GM19193 (cell line): ENCODE data around the gene NFE2L3.

Experiments used
- POLR2A ChIP-seq: IDR thresholded peaks from 4 replicates; pipeline ENCODE4 v1.6.1; 2011; ENCODE audit not compliant: insufficient read depth, insufficient read length; ENCODE audit errors: extremely low read depth

Gene NFE2L3

DNA sequence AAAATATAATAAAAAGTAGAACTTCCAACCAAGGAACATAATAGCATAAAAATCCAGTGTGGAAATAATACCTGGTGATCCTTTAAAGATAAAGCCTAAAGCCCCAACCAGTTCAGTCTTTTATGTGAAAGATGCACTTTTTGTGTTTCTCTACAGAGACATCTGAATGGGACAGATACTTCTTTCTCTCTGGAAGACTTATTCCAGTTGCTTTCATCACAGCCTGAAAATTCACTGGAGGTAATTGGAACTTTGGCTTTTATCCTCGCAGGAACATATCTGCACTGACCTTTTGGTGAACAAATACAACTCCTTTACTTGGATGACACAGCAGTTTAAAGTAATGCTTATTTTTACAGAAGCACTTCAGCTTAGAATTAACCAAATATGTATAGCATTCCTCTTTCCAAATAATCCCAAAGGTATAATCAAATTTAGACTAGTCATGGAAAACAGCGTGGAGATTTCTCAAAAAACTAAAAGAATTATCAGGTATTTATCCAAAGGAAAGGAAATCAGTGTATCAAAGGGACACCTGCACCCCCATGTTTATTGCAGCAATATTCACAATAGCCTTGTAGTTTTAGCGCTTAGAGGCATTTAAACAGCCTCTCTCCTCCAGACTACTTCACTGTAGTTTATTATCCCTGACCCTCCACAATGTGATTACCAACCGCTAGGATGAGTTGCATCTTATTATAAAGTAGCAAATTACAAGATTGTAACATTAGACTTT, 31.7 kb downstream of the NFE2L3 start:
- TF ChIP-seq POLR2A, result no peak

DNA sequence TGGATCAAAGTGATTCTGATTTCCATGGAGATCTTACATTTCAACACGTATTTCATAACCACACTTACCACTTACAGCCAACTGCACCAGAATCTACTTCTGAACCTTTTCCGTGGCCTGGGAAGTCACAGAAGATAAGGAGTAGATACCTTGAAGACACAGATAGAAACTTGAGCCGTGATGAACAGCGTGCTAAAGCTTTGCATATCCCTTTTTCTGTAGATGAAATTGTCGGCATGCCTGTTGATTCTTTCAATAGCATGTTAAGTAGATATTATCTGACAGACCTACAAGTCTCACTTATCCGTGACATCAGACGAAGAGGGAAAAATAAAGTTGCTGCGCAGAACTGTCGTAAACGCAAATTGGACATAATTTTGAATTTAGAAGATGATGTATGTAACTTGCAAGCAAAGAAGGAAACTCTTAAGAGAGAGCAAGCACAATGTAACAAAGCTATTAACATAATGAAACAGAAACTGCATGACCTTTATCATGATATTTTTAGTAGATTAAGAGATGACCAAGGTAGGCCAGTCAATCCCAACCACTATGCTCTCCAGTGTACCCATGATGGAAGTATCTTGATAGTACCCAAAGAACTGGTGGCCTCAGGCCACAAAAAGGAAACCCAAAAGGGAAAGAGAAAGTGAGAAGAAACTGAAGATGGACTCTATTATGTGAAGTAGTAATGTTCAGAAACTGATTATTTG, 33.3 kb downstream of the NFE2L3 start:
- no peak for TF ChIP-seq POLR2A

DNA sequence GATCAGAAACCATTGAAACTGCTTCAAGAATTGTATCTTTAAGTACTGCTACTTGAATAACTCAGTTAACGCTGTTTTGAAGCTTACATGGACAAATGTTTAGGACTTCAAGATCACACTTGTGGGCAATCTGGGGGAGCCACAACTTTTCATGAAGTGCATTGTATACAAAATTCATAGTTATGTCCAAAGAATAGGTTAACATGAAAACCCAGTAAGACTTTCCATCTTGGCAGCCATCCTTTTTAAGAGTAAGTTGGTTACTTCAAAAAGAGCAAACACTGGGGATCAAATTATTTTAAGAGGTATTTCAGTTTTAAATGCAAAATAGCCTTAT, 33.8 kb downstream of the NFE2L3 start:
- peak; percentile 20 for TF ChIP-seq POLR2A

DNA sequence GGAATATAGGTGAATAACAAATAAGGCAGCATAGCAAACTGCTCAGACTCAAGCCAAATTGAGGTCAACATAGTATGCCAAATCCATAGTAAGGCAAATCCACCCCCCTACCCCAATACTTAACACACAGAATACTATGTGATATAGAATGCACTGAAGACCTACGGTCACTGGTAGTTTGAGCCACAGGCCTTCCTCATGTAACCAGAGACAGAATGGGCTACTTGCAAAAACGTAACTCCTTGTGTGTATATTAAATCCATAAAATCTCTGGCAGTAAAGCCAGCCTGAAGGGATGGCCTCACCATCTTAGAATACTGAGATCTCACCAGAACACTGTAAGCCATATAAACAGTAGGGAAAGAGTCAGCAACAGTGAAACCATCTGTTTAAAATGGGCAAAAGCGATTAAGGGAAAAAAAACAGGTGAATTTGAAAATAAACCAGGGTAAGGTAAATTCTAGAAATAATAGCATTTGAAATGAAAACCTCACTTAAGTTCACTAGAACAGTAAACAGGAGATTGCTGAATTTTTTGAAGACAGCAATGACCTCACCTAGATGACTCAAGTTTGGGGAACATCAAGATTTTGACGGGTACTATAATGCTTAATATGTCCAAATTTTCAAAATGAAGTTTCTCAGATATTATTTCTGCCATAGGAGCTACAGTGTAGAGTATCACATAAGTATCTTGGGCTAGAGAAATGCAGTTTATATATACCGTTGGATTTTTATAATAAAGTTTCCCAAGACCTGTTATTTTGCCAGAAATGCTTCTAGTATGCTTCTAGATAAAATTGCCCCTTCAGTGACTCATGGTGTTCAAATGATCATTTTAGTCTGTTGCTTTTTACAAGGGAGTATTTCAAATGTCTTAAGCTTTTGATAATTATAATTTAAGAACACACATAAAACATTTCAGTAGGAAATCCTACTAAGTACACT, 34.6 kb downstream of the NFE2L3 start:
- TF ChIP-seq POLR2A, result no peak

DNA sequence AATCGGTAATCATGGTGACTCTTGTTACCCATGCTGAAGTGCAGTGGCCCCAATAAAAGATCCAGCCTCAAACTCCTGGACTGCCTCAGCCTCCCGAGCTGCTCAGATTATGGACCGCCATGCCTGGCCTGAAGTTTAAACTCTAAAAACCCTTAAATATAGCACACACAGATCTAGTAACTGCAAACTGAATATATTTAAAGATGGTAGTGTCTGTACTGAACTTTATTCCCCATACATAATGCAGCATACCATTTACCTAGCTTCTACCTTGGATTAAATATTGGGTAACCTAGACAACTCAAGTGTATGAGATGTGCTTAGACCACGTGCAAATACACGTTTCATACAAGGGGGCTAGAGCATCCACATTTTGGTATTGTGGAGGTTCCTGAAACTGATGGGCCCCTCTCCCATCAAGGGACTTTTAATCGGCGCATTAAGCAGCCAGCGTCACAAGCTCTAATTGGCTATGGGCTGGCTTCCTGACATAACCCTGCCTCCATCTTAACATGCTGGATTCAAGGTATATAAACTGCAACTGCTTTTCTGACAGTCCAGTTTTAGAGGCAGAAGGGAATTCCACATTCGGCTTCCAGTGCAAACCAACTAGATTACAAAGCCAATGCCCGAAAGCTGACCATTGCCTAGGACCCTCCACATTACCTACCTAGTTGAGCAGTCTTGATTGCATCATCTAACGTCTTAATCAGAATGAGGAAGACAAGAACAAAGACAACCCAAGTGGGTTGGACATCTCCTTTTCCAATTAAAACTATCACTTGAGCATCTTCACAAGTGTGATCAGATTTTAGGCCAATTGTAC, 35.6 kb downstream of the NFE2L3 start:
- TF ChIP-seq POLR2A, result peak; percentile 79

DNA sequence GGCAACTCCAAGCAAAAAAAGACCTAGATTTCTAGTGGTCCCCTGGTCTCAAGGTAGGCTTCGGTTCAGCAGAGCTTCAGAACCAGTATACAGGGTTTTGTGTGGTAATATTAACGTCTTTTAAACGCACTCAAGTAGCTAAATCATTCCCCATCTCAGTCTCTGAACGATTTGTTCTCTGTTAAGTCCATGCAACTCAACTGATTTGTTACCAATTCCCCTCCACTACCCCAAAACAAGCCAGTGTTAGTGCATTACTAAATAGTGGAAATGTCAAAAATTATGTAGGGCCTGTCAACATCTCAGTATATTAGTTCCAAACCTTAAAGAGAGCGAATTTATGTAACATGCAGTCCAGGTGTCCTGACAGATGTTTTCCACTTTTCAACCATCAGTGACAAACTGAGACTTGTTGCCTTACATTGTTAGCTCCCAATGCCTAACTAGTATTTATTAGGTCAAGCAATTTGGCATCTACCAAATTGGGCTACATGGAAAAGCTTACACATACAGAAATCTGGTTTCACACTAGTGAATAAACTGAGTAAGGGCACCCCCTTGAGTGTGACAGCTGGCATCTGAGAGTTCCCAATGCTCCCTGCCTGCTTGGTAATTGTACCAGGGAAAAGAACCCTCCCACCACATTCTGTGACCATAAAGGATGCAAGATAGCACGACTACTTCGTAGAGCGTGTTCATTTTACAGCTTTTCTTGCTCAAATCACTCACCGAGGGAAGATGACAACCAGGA, 36.4 kb downstream of the NFE2L3 start:
- peak; percentile 47 for TF ChIP-seq POLR2A

DNA sequence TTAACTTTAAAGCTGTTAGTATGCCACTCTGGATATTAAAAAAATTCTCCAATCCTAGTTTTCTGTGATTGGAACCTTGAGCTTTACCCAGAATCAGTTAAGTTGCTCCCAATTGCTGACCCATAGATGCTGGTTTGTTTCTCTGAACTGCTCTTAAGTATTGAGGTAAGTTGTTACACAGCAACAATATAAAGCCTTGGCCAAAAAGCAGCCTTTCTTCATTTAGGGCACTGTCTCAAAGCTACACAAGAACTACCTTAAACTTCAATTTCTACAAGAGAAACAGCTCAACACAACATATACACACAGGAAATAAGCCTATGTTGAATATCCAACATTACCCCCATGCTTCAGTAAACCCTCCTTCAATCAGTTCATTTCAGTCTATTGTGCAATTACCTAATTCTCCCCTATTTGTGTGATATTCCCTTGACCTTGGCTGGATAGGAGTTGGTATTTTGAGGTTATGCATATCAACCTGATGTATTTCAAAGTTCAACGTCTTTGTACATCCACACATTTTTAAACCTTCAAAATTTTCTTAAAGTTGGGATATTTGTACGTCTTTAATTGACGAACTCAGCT, 37.1 kb downstream of the NFE2L3 start:
- no peak for TF ChIP-seq POLR2A

DNA sequence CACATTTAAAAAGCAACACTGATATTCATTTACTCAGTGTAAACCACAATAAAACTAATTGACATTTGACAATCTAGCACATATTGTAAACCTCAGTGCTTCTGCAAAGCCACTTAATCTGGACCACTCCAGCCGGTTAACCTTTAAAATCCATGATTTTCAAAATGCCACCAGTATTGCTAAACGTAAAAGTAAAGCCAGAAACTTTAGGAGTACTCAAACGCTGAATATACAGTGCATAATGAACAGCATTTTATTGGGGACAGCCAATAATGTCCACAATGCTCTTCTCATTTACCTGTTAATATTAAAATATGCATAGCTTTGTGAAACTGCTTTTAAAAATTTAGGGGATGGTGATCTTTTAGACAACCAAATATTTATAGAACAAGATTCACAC, 37.7 kb downstream of the NFE2L3 start:
- no peak for TF ChIP-seq POLR2A

DNA sequence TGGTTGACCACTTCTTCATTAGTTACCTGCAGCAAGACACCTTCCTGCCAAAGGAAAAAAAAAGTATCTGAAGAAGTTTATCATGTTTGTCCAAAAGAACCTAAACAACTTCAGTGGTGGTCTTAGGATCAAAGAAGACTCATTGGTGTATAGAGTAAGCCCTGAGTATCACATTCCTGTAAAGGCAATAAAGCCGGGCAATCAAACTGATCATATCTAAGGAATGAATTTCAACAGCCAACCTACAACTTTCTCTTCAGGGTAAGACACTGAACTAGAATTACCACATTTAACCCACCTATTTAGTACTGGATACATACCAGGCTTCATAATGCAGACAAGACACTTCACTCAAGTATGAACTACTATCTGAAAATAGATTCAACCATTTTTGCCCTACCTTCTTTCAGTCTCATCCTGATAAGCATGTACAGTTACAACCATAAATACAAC, 38.4 kb downstream of the NFE2L3 start:
- TF ChIP-seq POLR2A, result no peak

DNA sequence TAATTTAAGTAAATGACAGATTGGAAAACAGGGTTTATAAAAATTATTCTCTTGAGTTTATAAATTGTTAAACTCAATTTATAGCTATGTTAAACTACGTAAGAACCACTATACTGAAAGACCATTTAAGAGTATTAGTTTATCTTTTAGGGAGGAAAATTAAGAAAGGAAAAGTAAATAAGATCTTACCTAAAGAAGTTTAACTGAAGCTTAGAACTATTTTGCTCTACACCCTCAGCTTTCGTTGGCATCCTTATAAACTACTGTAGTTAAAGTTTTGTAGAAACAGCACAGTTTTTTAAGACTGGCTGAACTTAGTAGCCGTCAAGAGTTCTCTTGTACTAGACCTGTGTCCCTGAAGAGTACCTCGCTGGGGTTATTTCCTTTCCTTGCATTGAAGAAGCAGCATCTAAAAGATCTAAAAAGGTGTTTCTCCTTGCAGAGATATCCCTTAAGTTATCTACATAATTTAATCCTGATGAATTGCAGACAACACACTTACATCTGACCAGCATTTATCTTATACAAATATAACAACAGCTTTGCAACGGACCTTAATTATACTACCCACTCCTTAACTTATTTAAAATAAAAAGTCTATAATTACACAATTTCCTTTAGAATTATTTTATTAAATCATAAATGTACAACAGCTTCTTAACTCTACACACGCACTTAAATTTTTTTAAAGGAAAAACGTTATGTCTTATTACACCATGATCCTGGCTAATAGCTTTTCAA, 39.4 kb downstream of the NFE2L3 start:
- TF ChIP-seq POLR2A, result no peak

DNA sequence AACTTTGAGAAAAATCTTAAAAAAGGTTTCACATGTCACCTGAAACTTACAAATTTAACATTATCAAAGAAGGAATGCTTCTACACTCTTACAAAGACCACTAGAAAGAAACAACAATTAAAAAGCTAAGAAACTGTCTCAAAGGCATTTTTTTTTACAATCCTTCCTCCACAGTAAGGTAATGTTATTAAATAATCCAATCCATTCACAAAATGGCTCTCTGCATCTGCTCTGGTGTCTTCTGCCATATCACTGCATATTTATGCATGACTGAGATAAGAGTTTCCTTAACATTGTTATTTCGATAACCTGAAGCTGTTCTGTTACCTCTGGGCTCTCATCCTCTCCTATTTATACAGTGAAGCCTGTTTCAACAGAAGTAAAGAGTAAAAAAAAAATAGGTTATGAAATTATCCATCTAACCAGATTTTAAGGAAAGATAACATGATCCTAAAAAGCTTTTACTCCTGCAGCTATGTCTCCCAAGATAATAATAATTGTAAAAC, 40.0 kb downstream of the NFE2L3 start:
- peak; percentile 19 for TF ChIP-seq POLR2A

DNA sequence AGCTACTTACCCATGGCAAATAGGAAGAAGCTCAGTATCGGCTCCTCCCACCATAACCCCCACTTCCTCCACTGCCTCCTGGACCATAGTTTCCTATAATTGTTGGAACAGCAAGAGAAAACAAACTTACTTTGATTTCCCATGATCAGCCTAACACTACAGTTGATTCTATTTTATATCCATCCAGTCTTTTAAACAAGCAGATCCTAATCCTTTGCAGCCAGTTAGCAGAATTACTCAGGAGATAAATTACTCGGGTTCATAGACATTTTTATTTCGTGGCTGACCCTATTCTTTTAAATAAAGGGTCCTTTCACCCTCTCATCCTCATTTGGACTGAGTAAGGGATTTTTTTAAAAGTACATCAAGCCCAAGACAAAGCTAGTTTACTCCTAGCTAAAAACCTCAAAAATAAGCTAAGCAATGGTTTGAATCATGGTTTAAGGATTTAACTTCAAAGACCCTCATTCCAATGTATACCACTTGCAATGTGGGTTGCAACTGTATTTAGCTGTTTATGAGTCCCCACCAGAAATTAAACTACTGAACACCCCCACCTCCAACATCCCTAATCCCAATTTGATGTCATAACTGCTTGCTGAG, 40.6 kb downstream of the NFE2L3 start:
- no peak for TF ChIP-seq POLR2A
